ENCODE data around the gene WHRN.

DNA sequence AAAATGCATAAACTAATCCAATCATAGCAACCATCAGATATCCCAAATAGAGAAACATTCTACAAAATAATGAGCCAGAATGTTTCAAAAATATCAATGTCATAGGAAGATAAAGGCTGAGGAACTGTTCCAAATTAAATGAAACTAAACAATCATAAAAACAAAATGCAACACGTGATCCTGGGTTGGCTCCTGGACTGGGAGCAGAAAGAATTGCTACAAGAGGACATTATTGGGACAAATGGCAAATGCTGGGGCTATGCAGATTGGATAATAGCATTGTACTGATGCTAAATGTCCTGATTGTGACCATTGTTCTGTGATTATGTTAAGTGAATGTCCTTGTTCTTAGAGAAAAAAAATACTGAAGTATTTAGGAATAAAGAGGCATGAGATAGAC is 63.3 kb downstream of the WHRN start:
- TF ChIP-seq EZH2 (IDR thresholded peaks at IDR 0.05) (no peak), POLR2AphosphoS5 (IDR thresholded peaks at IDR 0.05; ENCODE audit: borderline replicate concordance, low read depth, low read length) (no peak)

Measured in SK-N-MC (cell line).